Gastroesophageal sphincter (tissue), 4 donors: ENCODE results near the gene STK40. TPM values are rescaled to one million over a fixed set of nuclear protein-coding genes. Genes with fewer than 3 reads are reported as not detected.
A peak's percentile ranks its signal among the peaks of the same experiment; 100 is the strongest.

Experiments used
- ATAC-seq: fragments of 150-250 bp; one replicate; pipeline ENCODE4 v1.9.1; 2016; ENCODE audit warnings: mild to moderate bottlenecking, moderate library complexity
- H3K27ac ChIP-seq, 4 donors: fragments of 200-600 bp; sonication (generic) in 3 of 4; 1 replicate in 3 of 4; 2 replicates in 1 of 4; pipeline ENCODE4 v1.5.1; 2016 to 2019
- H3K27me3 ChIP-seq: fragments of 200-600 bp; sonication (generic); one replicate; pipeline ENCODE4 v1.5.1; 2019
- H3K36me3 ChIP-seq, 2 donors: fragments of 200-600 bp; sonication (generic); one replicate each; pipeline ENCODE4 v1.5.1; 2019; ENCODE audit warnings: control low read depth in 1 of 2
- H3K4me1 ChIP-seq, 3 donors: fragments of 200-600 bp; sonication (generic); 1 replicate in 2 of 3; 2 replicates in 1 of 3; pipeline ENCODE4 v1.5.1; 2016 to 2019; ENCODE audit warnings: control low read depth in 2 of 3
- H3K4me3 ChIP-seq, 2 donors: fragments of 200-600 bp; sonication (generic); one replicate each; pipeline ENCODE4 v1.5.1; 2019; ENCODE audit warnings: mild to moderate bottlenecking in 1 of 2, moderate library complexity in 1 of 2
- H3K9me3 ChIP-seq, 3 donors: fragments of 200-600 bp; sonication (generic); one replicate each; pipeline ENCODE4 v1.5.1; 2017 to 2019; ENCODE audit warnings: control low read depth in 2 of 3
- EP300 ChIP-seq: sonication (generic); formaldehyde crosslinking; IDR thresholded peaks from one replicate; pipeline ENCODE4 v1.6.1; 2017; ENCODE audit warnings: antibody characterized with exemption, mild to moderate bottlenecking
- POLR2A ChIP-seq, 2 donors: fragments of 450-650 bp; IDR thresholded peaks; one replicate each; pipeline ENCODE4 v1.6.1; 2017; ENCODE audit warnings: antibody characterized with exemption in 2 of 2, mild to moderate bottlenecking in 2 of 2, moderate library complexity in 1 of 2
- POLR2AphosphoS5 ChIP-seq: sonication (generic); formaldehyde crosslinking; IDR thresholded peaks from one replicate; pipeline ENCODE4 v1.6.1; 2017; ENCODE audit warnings: antibody characterized with exemption
- WGBS, 2 donors: methylation state at CpG; one replicate each; pipeline ENCODE4 v1.1.5; 2018; ENCODE audit warnings: low coverage in 1 of 2; 5-methylcytosine and 5-hydroxymethylcytosine counted together
- total RNA-seq, 4 donors: library from RNA; depleted of rRNA; stranded (reverse); fragments of >200 nt; gene quantifications; one replicate each; pipeline ENCODE4 v1.1.0, GENCODE V29; 2016
- TF ChIP-seq, protein P1 (sequence below), 4 experiments: fragments of 200-600 bp in 2 of 4; fragments of 450-650 bp in 2 of 4; sonication (generic) in 1 of 4; IDR thresholded peaks; one replicate each; pipeline ENCODE4 v1.5.1; 2017 to 2019; ENCODE audit warnings: antibody characterized with exemption in 4 of 4, mild to moderate bottlenecking in 2 of 4, moderate library complexity in 2 of 4

Gene STK40
- total RNA-seq, 4 donors from 2014 or later = 39.2 to 127 (median 68.6) TPM

GRCh38 chr1:36307601-36308330, 78.0 kb downstream of the STK40 start:
- H3K27ac ChIP-seq = peak overlapping the region in 1 of 4 donors; percentile 82
- H3K9me3 ChIP-seq = no peaks in the 10 kb centered on the region
- H3K4me3 ChIP-seq = peak overlapping the region in 1 of 2 donors; percentile 71
- H3K36me3 ChIP-seq = peaks cover 0 to 24% of the 10 kb centered on the region in 2 donors
- H3K27me3 ChIP-seq = no peaks in the 10 kb centered on the region
- WGBS, 2 donors = 81 to 90% methylated on average over 2 to 4 of the region's 10 CpGs
- ATAC-seq = no peak
- TF ChIP-seq, protein P1, sequence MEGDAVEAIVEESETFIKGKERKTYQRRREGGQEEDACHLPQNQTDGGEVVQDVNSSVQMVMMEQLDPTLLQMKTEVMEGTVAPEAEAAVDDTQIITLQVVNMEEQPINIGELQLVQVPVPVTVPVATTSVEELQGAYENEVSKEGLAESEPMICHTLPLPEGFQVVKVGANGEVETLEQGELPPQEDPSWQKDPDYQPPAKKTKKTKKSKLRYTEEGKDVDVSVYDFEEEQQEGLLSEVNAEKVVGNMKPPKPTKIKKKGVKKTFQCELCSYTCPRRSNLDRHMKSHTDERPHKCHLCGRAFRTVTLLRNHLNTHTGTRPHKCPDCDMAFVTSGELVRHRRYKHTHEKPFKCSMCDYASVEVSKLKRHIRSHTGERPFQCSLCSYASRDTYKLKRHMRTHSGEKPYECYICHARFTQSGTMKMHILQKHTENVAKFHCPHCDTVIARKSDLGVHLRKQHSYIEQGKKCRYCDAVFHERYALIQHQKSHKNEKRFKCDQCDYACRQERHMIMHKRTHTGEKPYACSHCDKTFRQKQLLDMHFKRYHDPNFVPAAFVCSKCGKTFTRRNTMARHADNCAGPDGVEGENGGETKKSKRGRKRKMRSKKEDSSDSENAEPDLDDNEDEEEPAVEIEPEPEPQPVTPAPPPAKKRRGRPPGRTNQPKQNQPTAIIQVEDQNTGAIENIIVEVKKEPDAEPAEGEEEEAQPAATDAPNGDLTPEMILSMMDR (IDR thresholded peaks at IDR 0.05) = no peak
- no peak for TF ChIP-seq POLR2AphosphoS5
- TF ChIP-seq POLR2A (IDR thresholded peaks at IDR 0.05) = no peak
- TF ChIP-seq EP300 = no peak
- H3K4me1 ChIP-seq = peaks cover 0 to 21% (median 10%) of the 10 kb centered on the region in 3 donors

- peak overlapping the region; percentile 45 to 84 (median 81) for H3K27ac ChIP-seq
- no peaks in the 10 kb centered on the region for H3K27me3 ChIP-seq
- H3K4me1 ChIP-seq = peaks cover 0 to 21% (median 10%) of the 10 kb centered on the region in 3 donors
- ATAC-seq = peak; percentile 98
- peak overlapping the region; percentile 71 to 83 for H3K4me3 ChIP-seq
- H3K9me3 ChIP-seq = no peaks in the 10 kb centered on the region
- whole genome bisulfite sequencing, 2 donors = 1 to 2% methylated on average over 9 to 12 of the region's 46 CpGs
- peaks cover 0 to 32% of the 10 kb centered on the region in 2 donors for H3K36me3 ChIP-seq
- TF ChIP-seq POLR2AphosphoS5 (peak; percentile 62), EP300 (no peak), POLR2A (IDR thresholded peaks at IDR 0.05) (peak; percentile 57 to 65)
Observed at GRCh38 chr1:36306902-36307456, 78.7 kb downstream of the STK40 start.

DNA sequence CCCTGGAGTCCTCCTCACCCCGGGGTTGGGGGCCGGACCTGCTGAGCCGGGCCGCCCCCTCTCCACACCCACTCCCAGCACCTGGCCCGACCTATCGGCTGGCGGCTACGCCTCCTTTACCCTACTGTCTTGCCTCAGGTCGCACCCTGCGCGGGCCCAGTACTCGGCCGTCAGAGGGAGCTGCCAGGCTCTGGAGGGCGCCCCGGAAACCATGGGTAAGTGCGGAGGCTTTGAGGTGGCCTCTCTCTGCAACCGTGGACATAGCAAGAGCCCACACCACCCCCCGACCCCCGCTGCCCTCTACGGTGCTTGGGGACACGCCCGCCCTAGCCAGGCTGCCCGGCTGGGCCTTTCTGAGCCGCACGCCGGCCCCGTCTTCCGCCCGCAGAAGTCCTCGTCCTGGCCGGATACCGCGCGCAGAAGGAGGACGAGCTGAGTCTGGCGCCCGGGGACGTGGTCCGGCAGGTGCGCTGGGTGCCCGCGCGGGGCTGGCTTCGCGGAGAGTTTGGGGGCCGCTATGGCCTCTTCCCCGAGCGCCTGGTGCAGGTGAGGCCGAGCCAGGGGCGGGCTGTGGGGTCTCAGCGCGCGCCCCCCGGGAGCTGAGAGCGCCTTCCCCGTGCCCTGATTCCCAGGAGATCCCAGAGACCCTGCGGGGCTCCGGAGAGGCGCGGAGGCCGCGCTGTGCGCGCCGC, 79.4 kb downstream of the STK40 start, which contains the start of gene SH3D21:
Gene SH3D21, plus strand, starts transcription at position 159 of the 692 bp plus-strand sequence. Its CDS starts 53 bp downstream, at position 212.
- peaks cover 0 to 38% of the 10 kb centered on the region in 2 donors for H3K36me3 ChIP-seq
- WGBS, 2 donors = no CpG with 5 or more reads among the region's 65 CpGs
- peak within 1 kb of the TSS; percentile 71 to 83 for H3K4me3 ChIP-seq
- ATAC-seq = peak; percentile 49
- H3K4me1 ChIP-seq = peaks cover 0 to 21% (median 10%) of the 10 kb centered on the region in 3 donors
- no peaks in the 10 kb centered on the region for H3K9me3 ChIP-seq
- TF ChIP-seq, protein P1 (IDR thresholded peaks at IDR 0.05) = peak in 1 of 4 experiments; percentile 39
- no peak for TF ChIP-seq POLR2AphosphoS5
- peak within 1 kb of the TSS; percentile 45 to 84 (median 81) for H3K27ac ChIP-seq
- no peaks in the 10 kb centered on the region for H3K27me3 ChIP-seq

- H3K4me1 ChIP-seq = peaks cover 0 to 21% (median 10%) of the 10 kb centered on the region in 3 donors
- ATAC-seq = no peak
- H3K9me3 ChIP-seq = no peaks in the 10 kb centered on the region
- H3K27me3 ChIP-seq = no peaks in the 10 kb centered on the region
- peak overlapping the region in 3 of 4 donors; percentile 80 to 84 (median 82) for H3K27ac ChIP-seq
- peak overlapping the region in 1 of 2 donors; percentile 71 for H3K4me3 ChIP-seq
- no CpG with 5 or more reads among the region's 7 CpGs for WGBS, 2 donors
- peaks cover 3 to 43% of the 10 kb centered on the region in 2 donors for H3K36me3 ChIP-seq
- TF ChIP-seq POLR2A (IDR thresholded peaks at IDR 0.05) (no peak), POLR2AphosphoS5 (no peak), EP300 (no peak)
- TF ChIP-seq, protein P1 (IDR thresholded peaks at IDR 0.05) = no peak
Observed at GRCh38 chr1:36305915-36306209, 79.9 kb downstream of the STK40 start.
